ENCODE data around the gene KCNAB1. TPM values are rescaled to one million over a fixed set of nuclear protein-coding genes. Genes with fewer than 3 reads are reported as not detected.
"Not testable (repeated sequence)": the region's sequence is repeated elsewhere in the genome, so short reads cannot be mapped to it uniquely, and the experiment has no call there.

Gene KCNAB1
- total RNA-seq, 2 experiments from 2014 or later, result not detected

DNA sequence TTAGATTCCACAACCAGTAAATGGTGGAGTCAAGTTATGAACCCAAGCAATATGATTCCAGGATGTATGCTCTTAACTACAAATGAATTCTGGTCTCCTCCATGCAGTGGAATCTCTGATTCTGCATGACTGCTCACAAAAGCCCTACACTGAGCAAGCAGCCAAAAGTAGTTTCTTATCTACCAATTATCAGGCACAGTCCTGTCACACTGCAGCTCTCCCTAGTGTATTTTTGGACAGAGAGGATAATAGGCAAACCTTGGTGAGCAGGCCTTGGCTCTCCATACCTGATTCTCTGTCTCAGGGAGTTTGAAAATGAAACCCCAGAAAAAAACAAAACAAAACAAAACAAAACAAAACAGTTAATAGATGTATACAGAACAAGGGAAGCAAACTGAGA is 438.0 kb downstream of the KCNAB1 start:
- Mint-ChIP-seq H3K36me3 (ENCODE audit: low read depth) (peaks cover 4% of the 10 kb centered on the region), H3K4me3 (no peak overlapping the region), H3K27me3 (peaks cover 7% of the 10 kb centered on the region), H3K27ac (no peak overlapping the region), H3K9me3 (no peaks in the 10 kb centered on the region), H3K4me1 (peaks cover 31% of the 10 kb centered on the region)
- ChIA-PET CTCF (no interaction called here), POLR2A (no interaction called here)
- no peak for DNase-seq

DNA sequence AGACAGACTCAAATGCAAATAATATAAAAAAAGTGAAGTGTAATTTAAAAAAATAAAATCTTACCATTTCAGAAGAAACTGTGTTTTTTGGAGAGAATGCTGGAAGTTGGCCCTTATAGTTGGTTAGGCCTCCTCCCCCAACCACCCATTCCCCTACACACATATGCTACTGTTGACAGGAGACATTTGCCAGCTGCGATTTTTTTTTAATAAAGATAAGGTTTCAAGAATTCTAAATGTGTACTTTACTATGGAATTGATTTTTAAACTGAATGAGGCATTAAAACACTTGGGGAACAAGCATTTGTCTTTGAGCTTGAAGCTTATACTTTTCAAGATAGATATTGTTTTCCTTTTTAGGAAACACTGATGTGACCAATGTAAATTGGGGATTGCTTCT is 438.9 kb downstream of the KCNAB1 start:
- Mint-ChIP-seq H3K4me1 (peaks cover 30% of the 10 kb centered on the region), H3K36me3 (ENCODE audit: low read depth) (no peaks in the 10 kb centered on the region), H3K9me3 (no peaks in the 10 kb centered on the region), H3K4me3 (no peak overlapping the region), H3K27me3 (peaks cover 16% of the 10 kb centered on the region), H3K27ac (no peak overlapping the region)
- CTCF ChIA-PET, result no interaction called here
- no peak for DNase-seq
- POLR2A ChIA-PET, result no interaction called here

DNA sequence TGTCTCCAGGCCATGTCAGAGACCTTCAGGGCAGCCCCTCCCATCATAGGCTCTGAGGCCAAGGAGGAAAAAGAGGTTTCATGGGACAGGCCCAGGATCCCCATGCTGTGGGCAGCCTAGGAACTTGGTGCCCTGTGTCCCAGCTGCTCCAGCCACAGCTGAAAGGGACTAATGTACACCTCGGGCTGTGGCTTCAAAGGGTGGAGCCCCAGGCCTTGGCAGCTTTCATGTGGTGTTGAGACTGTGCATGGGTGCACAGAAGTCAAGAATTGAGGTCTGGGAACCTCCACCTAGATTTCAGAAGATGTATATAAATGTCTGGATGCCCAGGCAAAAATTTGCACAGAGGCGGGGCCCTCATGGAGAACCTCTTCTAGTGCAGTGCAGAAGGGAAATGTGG is 441.2 kb downstream of the KCNAB1 start:
- ChIA-PET CTCF (interaction anchor here (0.6 to 0.7 kb wide), 2 partner anchors 182 to 594 kb away, joined by 3 read pairs; no protein-coding TSS in a partner anchor), POLR2A (no interaction called here)
- H3K4me1 Mint-ChIP-seq, result peaks cover 20% of the 10 kb centered on the region
- H3K36me3 Mint-ChIP-seq (ENCODE audit: low read depth), result no peaks in the 10 kb centered on the region
- peaks cover 23% of the 10 kb centered on the region for H3K27me3 Mint-ChIP-seq
- no peak overlapping the region for H3K4me3 Mint-ChIP-seq
- H3K27ac Mint-ChIP-seq, result no peak overlapping the region
- no peak for DNase-seq
- no peaks in the 10 kb centered on the region for H3K9me3 Mint-ChIP-seq

DNA sequence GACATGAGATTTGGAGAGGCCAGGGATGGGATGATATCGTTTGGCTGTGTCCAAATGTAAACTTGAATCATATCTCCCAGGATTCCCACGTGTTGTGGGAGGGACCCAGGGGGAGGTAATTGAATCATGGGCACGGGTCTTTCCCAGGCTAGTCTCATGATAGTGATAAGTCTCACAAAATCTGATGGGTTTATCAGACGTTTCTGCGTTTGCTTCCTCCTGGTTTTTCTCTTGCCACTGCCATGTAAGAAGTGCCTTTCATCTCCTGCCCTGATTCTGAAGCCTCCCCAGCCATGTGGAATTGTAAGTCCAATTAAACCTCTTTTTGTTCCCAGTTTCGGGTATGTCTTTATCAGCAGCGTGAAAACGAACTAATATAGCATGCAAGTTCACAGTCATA is 442.1 kb downstream of the KCNAB1 start:
- DNase-seq; H3K36me3 Mint-ChIP-seq (ENCODE audit: low read depth); H3K4me3 Mint-ChIP-seq; POLR2A ChIA-PET; CTCF ChIA-PET; H3K27ac Mint-ChIP-seq; H3K9me3 Mint-ChIP-seq: not testable (repeated sequence)
- Mint-ChIP-seq H3K27me3 (peaks cover 29% of the 10 kb centered on the region), H3K4me1 (peaks cover 20% of the 10 kb centered on the region)

DNA sequence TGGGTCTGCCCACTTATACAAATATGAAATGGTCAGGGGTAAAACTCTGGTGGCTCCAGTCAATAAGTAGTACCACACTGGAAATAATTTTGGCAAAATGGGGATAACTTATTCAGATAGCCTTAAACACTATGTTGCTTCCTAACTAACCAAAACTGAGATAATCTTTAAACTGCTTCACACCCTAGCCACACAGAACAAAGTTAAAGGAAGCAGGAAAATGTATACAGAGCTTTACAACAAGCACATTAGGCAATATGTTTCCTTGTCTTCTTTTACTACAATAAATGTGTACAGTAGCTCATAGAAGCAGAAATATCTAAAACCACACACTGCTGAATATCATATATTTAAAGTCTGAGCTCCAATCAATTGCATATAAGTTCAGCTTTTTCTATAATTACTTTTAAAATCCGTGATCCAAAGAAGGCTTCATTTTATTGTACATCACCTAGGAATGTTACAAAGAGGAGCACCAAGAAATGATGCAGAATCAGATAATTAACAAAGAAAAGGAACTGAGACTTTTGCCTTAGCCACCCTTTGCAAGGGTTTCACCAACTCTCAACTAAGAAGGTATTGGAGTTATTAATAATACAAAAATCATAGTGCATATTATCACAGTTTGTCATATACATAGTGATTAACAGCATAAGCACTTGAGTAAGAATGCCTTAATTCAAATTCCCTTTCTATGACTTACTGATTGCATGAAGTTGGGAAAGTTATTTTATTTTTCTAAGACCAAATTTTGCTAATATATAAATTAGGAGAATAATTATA is 443.7 kb downstream of the KCNAB1 start:
- DNase-seq, result no peak
- H3K27ac Mint-ChIP-seq, result no peak overlapping the region
- POLR2A ChIA-PET, result no interaction called here
- peaks cover 20% of the 10 kb centered on the region for H3K4me1 Mint-ChIP-seq
- peaks cover 8% of the 10 kb centered on the region for H3K9me3 Mint-ChIP-seq
- CTCF ChIA-PET, result interaction anchor here (0.5 to 1.2 kb wide), 4 partner anchors 9 to 20 kb away, joined by 3 to 4 read pairs (median 3); partner anchors contain the start of gene SSR3
- H3K4me3 Mint-ChIP-seq, result no peak overlapping the region
- peaks cover 30% of the 10 kb centered on the region for H3K27me3 Mint-ChIP-seq
- no peaks in the 10 kb centered on the region for H3K36me3 Mint-ChIP-seq (ENCODE audit: low read depth)

DNA sequence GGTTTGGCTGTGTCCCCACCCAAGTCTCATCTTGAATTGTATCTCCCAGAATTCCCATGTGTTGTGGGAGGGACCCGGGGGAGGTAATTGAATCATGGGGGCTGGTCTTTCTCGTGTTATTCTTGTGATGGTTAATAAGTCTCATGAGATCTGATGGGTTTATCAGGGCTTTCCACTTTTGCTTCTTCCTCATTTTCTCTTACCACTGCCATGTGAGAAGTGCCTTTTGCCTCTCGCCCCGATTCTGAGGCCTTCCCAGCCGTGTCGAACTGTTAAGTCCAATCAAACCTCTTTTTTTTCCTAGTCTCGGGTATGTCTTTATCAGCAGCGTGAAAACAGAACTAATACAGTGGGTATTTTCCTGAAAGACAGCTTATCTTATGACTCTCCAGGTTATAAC is 448.6 kb downstream of the KCNAB1 start:
- H3K36me3 Mint-ChIP-seq (ENCODE audit: low read depth); H3K4me3 Mint-ChIP-seq; H3K27ac Mint-ChIP-seq; CTCF ChIA-PET; H3K4me1 Mint-ChIP-seq; POLR2A ChIA-PET; DNase-seq: not testable (repeated sequence)
- Mint-ChIP-seq H3K27me3 (peaks cover 37% of the 10 kb centered on the region), H3K9me3 (peaks cover 11% of the 10 kb centered on the region)

DNA sequence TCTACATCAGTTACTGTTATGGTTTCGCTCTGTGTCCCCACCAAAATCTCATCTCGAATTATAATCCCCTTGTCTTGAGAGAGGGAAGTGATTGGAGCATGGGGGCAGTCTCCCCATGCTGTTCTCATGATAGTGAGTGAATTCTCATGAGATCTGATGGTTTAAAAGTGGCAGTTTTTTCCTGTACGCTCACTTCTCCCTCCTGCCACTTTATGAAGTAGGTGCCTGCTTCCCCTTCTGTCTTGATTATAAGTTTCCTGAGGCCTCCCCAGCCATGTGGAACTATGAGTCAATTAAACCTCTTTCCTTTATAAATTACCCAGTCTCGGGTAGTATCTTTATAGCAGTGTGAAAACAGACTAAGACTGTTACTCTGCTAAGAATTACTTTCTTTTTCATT is 449.5 kb downstream of the KCNAB1 start:
- H3K4me3 Mint-ChIP-seq; POLR2A ChIA-PET; H3K27ac Mint-ChIP-seq; DNase-seq; H3K36me3 Mint-ChIP-seq (ENCODE audit: low read depth); H3K4me1 Mint-ChIP-seq: not testable (repeated sequence)
- peaks cover 39% of the 10 kb centered on the region for H3K27me3 Mint-ChIP-seq
- H3K9me3 Mint-ChIP-seq, result peaks cover 11% of the 10 kb centered on the region
- CTCF ChIA-PET, result interaction anchor here (0.9 to 1.5 kb wide), 2 partner anchors 16 to 104 kb away, joined by 3 read pairs; no protein-coding TSS in a partner anchor

DNA sequence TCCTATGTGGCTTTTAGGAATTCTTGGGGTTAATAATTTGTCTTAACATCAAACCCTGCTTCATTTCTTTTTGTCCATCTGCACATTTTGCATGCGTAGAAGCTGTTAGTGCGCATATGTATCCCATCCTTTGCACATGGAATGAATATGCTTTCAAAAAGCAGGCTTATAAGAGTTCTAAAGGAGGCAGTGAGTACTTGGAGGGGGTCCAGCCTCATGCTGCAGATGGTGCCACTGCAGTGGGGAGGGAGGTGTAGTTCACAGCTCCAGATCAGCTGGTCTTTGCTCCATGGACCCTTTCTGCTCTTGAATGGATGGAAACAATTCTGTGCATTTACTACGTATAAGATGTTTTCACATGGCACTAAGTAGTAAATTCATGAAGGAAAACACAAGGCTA is 455.3 kb downstream of the KCNAB1 start:
- no peak overlapping the region for H3K4me3 Mint-ChIP-seq
- peaks cover 3% of the 10 kb centered on the region for H3K9me3 Mint-ChIP-seq
- DNase-seq, result no peak
- H3K4me1 Mint-ChIP-seq, result no peaks in the 10 kb centered on the region
- peaks cover 43% of the 10 kb centered on the region for H3K27me3 Mint-ChIP-seq
- H3K36me3 Mint-ChIP-seq (ENCODE audit: low read depth), result no peaks in the 10 kb centered on the region
- ChIA-PET POLR2A (no interaction called here), CTCF (no interaction called here)
- no peak overlapping the region for H3K27ac Mint-ChIP-seq

DNA sequence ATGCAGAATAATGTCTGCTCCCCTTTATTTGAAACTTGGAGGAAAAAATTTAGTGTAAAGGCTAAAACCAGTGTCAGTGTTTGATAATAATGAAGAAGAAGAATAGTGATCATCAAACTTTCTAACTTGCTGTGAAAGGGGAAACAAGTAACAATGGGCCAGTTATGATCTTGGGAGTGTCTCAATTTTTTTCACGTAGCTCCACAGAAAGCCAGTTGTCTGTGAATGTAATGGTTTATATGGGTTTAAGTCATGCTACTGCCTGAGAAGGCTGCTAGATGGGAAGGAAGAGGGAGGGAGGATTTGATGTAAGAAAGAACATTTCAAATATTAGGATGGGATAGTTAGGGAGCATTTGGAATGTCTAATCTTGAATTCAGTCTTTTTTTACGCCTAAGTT is 455.7 kb downstream of the KCNAB1 start:
- H3K4me3 Mint-ChIP-seq, result no peak overlapping the region
- H3K27ac Mint-ChIP-seq, result no peak overlapping the region
- peaks cover 3% of the 10 kb centered on the region for H3K9me3 Mint-ChIP-seq
- CTCF ChIA-PET, result interaction anchor here (0.8 kb wide), 1 partner anchor 20 kb away, joined by 3 read pairs; the partner anchor contains the start of gene SSR3
- DNase-seq, result no peak
- POLR2A ChIA-PET, result interaction anchor here (0.6 kb wide), 1 partner anchor 365 kb away, joined by 4 read pairs; no protein-coding TSS in a partner anchor
- H3K27me3 Mint-ChIP-seq, result peaks cover 42% of the 10 kb centered on the region
- no peaks in the 10 kb centered on the region for H3K4me1 Mint-ChIP-seq
- no peaks in the 10 kb centered on the region for H3K36me3 Mint-ChIP-seq (ENCODE audit: low read depth)

DNA sequence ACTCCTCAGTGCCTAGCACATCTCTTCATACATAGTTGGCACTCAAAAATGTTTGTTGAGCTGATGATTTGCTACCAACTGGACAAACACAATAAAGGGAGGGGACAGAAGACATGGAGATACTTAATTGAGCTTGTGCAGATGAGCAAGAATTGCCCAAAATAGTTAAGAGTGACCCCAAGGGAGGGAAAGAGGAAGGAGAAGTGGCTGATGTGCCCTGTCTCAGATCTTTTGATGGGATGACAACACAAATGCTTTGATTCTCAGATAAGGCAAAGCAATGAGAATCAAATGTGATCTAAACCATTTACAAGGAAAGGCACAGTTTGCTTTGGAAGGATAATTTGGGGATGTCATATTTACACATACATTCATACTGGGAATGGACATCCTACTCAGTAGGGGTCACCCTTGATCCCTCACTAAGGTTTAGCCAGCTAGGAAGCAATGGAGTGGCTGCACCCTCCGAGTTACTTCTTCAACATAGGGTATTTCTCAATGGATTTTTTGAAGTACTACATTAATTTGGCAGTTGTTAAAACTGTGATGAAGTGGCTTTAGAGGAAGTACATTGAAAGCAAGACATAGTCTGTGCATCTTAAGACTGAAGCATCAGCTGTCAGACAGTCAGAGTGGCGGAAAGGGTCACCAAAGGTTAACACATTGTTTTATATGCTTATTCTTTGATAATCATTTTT is 456.4 kb downstream of the KCNAB1 start:
- H3K4me3 Mint-ChIP-seq, result no peak overlapping the region
- no peaks in the 10 kb centered on the region for H3K36me3 Mint-ChIP-seq (ENCODE audit: low read depth)
- ChIA-PET POLR2A (interaction anchor here (0.6 kb wide), 1 partner anchor 364 kb away, joined by 4 read pairs; no protein-coding TSS in a partner anchor), CTCF (interaction anchor here (0.8 kb wide), 1 partner anchor 21 kb away, joined by 3 read pairs; the partner anchor contains the start of gene SSR3)
- no peak for DNase-seq
- no peaks in the 10 kb centered on the region for H3K4me1 Mint-ChIP-seq
- H3K9me3 Mint-ChIP-seq, result peaks cover 3% of the 10 kb centered on the region
- H3K27me3 Mint-ChIP-seq, result peaks cover 37% of the 10 kb centered on the region
- no peak overlapping the region for H3K27ac Mint-ChIP-seq

DNA sequence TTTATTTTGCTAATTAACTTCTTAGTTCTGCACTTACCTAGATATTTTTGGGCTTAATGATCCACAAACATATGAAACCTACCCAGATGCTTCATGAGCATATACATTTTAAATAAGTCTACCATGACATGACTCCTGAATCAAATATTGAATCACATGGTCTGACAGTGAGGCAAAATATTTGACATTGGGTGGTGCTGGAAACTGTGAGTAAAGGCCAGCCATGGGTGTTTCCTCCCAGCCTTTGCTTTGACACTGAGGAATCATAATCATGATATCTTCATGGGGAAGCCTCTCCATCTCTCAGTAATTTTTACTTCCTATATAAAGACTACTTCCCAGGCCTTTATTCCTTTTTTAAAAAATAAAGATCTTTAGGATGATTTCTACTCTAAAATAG is 457.4 kb downstream of the KCNAB1 start:
- H3K27me3 Mint-ChIP-seq, result peaks cover 30% of the 10 kb centered on the region
- H3K4me3 Mint-ChIP-seq, result no peak overlapping the region
- POLR2A ChIA-PET, result no interaction called here
- no peaks in the 10 kb centered on the region for H3K9me3 Mint-ChIP-seq
- H3K27ac Mint-ChIP-seq, result no peak overlapping the region
- peaks cover 4% of the 10 kb centered on the region for H3K4me1 Mint-ChIP-seq
- CTCF ChIA-PET, result no interaction called here
- H3K36me3 Mint-ChIP-seq (ENCODE audit: low read depth), result no peaks in the 10 kb centered on the region
- DNase-seq, result no peak

DNA sequence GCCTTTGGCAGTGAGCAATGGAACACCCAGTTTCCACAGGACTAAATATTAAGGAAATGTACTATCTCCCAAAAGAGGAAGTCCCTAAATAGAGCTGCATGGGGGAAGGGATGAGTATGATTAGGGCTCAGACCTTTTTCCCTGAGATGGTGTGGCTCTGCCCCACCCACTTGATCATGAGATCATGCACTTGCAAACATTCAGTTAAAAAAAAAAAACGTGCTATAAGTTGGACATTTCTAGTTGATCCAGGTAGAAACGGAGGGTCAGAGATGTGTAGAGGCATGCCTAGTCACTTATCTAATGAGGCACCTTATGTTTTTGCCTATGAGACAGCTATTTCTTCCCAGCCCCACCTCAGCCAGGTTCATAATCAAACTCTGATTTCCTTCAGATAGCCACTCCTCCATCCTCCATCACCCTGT is 459.1 kb downstream of the KCNAB1 start:
- peaks cover 12% of the 10 kb centered on the region for H3K4me1 Mint-ChIP-seq
- DNase-seq, result no peak
- H3K4me3 Mint-ChIP-seq, result no peak overlapping the region
- H3K27ac Mint-ChIP-seq, result no peak overlapping the region
- CTCF ChIA-PET, result no interaction called here
- no peaks in the 10 kb centered on the region for H3K36me3 Mint-ChIP-seq (ENCODE audit: low read depth)
- no peaks in the 10 kb centered on the region for H3K9me3 Mint-ChIP-seq
- H3K27me3 Mint-ChIP-seq, result peaks cover 24% of the 10 kb centered on the region
- POLR2A ChIA-PET, result no interaction called here

DNA sequence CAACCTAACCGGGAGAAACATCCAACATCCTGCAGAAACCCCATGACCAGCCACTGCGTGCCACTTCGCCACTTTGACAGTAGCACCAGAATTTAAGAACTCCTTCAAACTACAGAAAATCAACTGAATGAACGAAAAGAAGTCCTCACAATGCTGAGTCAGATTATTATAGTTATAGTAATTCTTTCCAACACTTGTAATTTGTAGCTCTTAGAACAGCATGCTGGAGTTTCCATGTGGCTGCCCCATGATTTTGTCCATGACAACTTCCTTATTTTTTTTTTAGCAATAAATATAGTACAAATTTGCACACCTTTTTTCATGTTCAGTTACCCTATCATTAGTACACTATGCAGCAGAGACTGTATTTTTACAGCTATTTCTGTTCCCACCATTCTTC is 460.7 kb downstream of the KCNAB1 start:
- ChIA-PET POLR2A (interaction anchor here (0.6 kb wide), 1 partner anchor 762 kb away, joined by 4 read pairs; no protein-coding TSS in a partner anchor), CTCF (interaction anchor here (0.6 to 1.1 kb wide), 5 partner anchors 17 to 642 kb away, joined by 3 to 4 read pairs (median 3); no protein-coding TSS in a partner anchor)
- peaks cover 12% of the 10 kb centered on the region for H3K4me1 Mint-ChIP-seq
- no peak overlapping the region for H3K27ac Mint-ChIP-seq
- H3K4me3 Mint-ChIP-seq, result no peak overlapping the region
- H3K9me3 Mint-ChIP-seq, result no peaks in the 10 kb centered on the region
- DNase-seq, result no peak
- H3K36me3 Mint-ChIP-seq (ENCODE audit: low read depth), result no peaks in the 10 kb centered on the region
- H3K27me3 Mint-ChIP-seq, result peaks cover 16% of the 10 kb centered on the region

Data from activated CD4-positive, alpha-beta T cell treated with anti-CD3 and anti-CD28 coated beads, Interleukin-2, amount 10 ng/mL, durations not matched to agents 7 days and 5 days (primary cell).